ENCODE results near the gene CPNE5. TPM values are rescaled to one million over a fixed set of nuclear protein-coding genes. Genes with fewer than 3 reads are reported as not detected.
"Not testable (repeated sequence)": the region's sequence is repeated elsewhere in the genome, so short reads cannot be mapped to it uniquely, and the experiment has no call there.

Gene CPNE5
- polyA plus RNA-seq, 4 donors, result 2.0 to 10.8 (median 4.1) TPM

GRCh38 chr6:36820700-36821580 is 18.3 kb downstream of the CPNE5 start:
- 60 to 81% (median 76%) methylated on average over 11 to 12 of the region's 12 CpGs for WGBS, 3 donors
- Histone ChIP-seq H3K27ac (ENCODE audit: low read depth in 1 of 3, low read length in 2 of 3) (peak overlapping the region in 1 of 3 donors; percentile 12), H3K27me3 (ENCODE audit: control insufficient read depth in 3 of 3, insufficient read depth in 3 of 3, low read length in 3 of 3) (no peaks in the 10 kb centered on the region), H3K4me1 (ENCODE audit: control insufficient read depth in 3 of 3, insufficient read depth in 2 of 3, low read depth in 1 of 3, low read length in 2 of 3) (peaks cover 0 to 10% (median 0%) of the 10 kb centered on the region in 3 donors), H3K36me3 (ENCODE audit: control insufficient read depth in 3 of 3, insufficient read depth in 2 of 3, low read depth in 1 of 3, low read length in 3 of 3) (no peaks in the 10 kb centered on the region), H3K9me3 (ENCODE audit: control insufficient read depth in 2 of 2, insufficient read depth in 1 of 2, low read depth in 1 of 2, low read length in 1 of 2) (no peaks in the 10 kb centered on the region), H3K4me3 (ENCODE audit: low read depth in 1 of 3, low read length in 3 of 3) (no peak overlapping the region)
- FAIRE-seq (no peak), DNase-seq (peak in 1 of 2 donors; percentile 35)

GRCh38 chr6:36818756-36819155 is 20.5 kb downstream of the CPNE5 start:
- Histone ChIP-seq H3K36me3 (ENCODE audit: control insufficient read depth in 3 of 3, insufficient read depth in 2 of 3, low read depth in 1 of 3, low read length in 3 of 3) (no peaks in the 10 kb centered on the region), H3K4me1 (ENCODE audit: control insufficient read depth in 3 of 3, insufficient read depth in 2 of 3, low read depth in 1 of 3, low read length in 2 of 3) (peaks cover 0 to 10% (median 0%) of the 10 kb centered on the region in 3 donors), H3K4me3 (ENCODE audit: low read depth in 1 of 3, low read length in 3 of 3) (no peak overlapping the region), H3K27ac (ENCODE audit: low read depth in 1 of 3, low read length in 2 of 3) (no peak overlapping the region), H3K27me3 (ENCODE audit: control insufficient read depth in 3 of 3, insufficient read depth in 3 of 3, low read length in 3 of 3) (no peaks in the 10 kb centered on the region), H3K9me3 (ENCODE audit: control insufficient read depth in 2 of 2, insufficient read depth in 1 of 2, low read depth in 1 of 2, low read length in 1 of 2) (no peaks in the 10 kb centered on the region)
- DNase-seq (no peak), FAIRE-seq (no peak)
- 83 to 89% (median 84%) methylated on average over 4 of the region's 4 CpGs for WGBS, 3 donors

GRCh38 chr6:36817847-36818246 is 21.4 kb downstream of the CPNE5 start:
- DNase-seq (no peak), FAIRE-seq (no peak)
- no peak overlapping the region for H3K27ac ChIP-seq (ENCODE audit: low read depth in 1 of 3, low read length in 2 of 3)
- WGBS, 3 donors, result 81 to 91% (median 86%) methylated on average over 3 of the region's 3 CpGs
- no peaks in the 10 kb centered on the region for H3K27me3 ChIP-seq (ENCODE audit: control insufficient read depth in 3 of 3, insufficient read depth in 3 of 3, low read length in 3 of 3)
- H3K4me3 ChIP-seq (ENCODE audit: low read depth in 1 of 3, low read length in 3 of 3), result no peak overlapping the region
- peaks cover 0 to 10% (median 0%) of the 10 kb centered on the region in 3 donors for H3K4me1 ChIP-seq (ENCODE audit: control insufficient read depth in 3 of 3, insufficient read depth in 2 of 3, low read depth in 1 of 3, low read length in 2 of 3)
- no peaks in the 10 kb centered on the region for H3K36me3 ChIP-seq (ENCODE audit: control insufficient read depth in 3 of 3, insufficient read depth in 2 of 3, low read depth in 1 of 3, low read length in 3 of 3)
- no peaks in the 10 kb centered on the region for H3K9me3 ChIP-seq (ENCODE audit: control insufficient read depth in 2 of 2, insufficient read depth in 1 of 2, low read depth in 1 of 2, low read length in 1 of 2)

- no peak for FAIRE-seq
- no peak for DNase-seq
- 86 to 90% (median 89%) methylated on average over 9 of the region's 9 CpGs for WGBS, 3 donors
- no peak overlapping the region for H3K4me3 ChIP-seq (ENCODE audit: low read depth in 1 of 3, low read length in 3 of 3)
- H3K27me3 ChIP-seq (ENCODE audit: control insufficient read depth in 3 of 3, insufficient read depth in 3 of 3, low read length in 3 of 3), result no peaks in the 10 kb centered on the region
- no peak overlapping the region for H3K27ac ChIP-seq (ENCODE audit: low read depth in 1 of 3, low read length in 2 of 3)
- no peaks in the 10 kb centered on the region for H3K9me3 ChIP-seq (ENCODE audit: control insufficient read depth in 2 of 2, insufficient read depth in 1 of 2, low read depth in 1 of 2, low read length in 1 of 2)
- no peaks in the 10 kb centered on the region for H3K36me3 ChIP-seq (ENCODE audit: control insufficient read depth in 3 of 3, insufficient read depth in 2 of 3, low read depth in 1 of 3, low read length in 3 of 3)
- H3K4me1 ChIP-seq (ENCODE audit: control insufficient read depth in 3 of 3, insufficient read depth in 2 of 3, low read depth in 1 of 3, low read length in 2 of 3), result peaks cover 0 to 10% (median 0%) of the 10 kb centered on the region in 3 donors
Measured at GRCh38 chr6:36817176-36817817, 21.9 kb downstream of the CPNE5 start.

- Histone ChIP-seq H3K4me3 (ENCODE audit: low read depth in 1 of 3, low read length in 3 of 3) (no peak overlapping the region), H3K9me3 (ENCODE audit: control insufficient read depth in 2 of 2, insufficient read depth in 1 of 2, low read depth in 1 of 2, low read length in 1 of 2) (no peaks in the 10 kb centered on the region), H3K36me3 (ENCODE audit: control insufficient read depth in 3 of 3, insufficient read depth in 2 of 3, low read depth in 1 of 3, low read length in 3 of 3) (no peaks in the 10 kb centered on the region), H3K27ac (ENCODE audit: low read depth in 1 of 3, low read length in 2 of 3) (no peak overlapping the region), H3K27me3 (ENCODE audit: control insufficient read depth in 3 of 3, insufficient read depth in 3 of 3, low read length in 3 of 3) (no peaks in the 10 kb centered on the region), H3K4me1 (ENCODE audit: control insufficient read depth in 3 of 3, insufficient read depth in 2 of 3, low read depth in 1 of 3, low read length in 2 of 3) (peaks cover 0 to 7% (median 0%) of the 10 kb centered on the region in 3 donors)
- no peak for DNase-seq
- WGBS, 3 donors, result 78 to 89% (median 81%) methylated on average over 7 of the region's 7 CpGs
- FAIRE-seq, result no peak
Measured at GRCh38 chr6:36815962-36816735, 23.1 kb downstream of the CPNE5 start.

GRCh38 chr6:36814249-36814648 is 25.0 kb downstream of the CPNE5 start:
- Histone ChIP-seq H3K27me3 (ENCODE audit: control insufficient read depth in 3 of 3, insufficient read depth in 3 of 3, low read length in 3 of 3) (no peaks in the 10 kb centered on the region), H3K4me3 (ENCODE audit: low read depth in 1 of 3, low read length in 3 of 3) (no peak overlapping the region), H3K36me3 (ENCODE audit: control insufficient read depth in 3 of 3, insufficient read depth in 2 of 3, low read depth in 1 of 3, low read length in 3 of 3) (no peaks in the 10 kb centered on the region), H3K9me3 (ENCODE audit: control insufficient read depth in 2 of 2, insufficient read depth in 1 of 2, low read depth in 1 of 2, low read length in 1 of 2) (no peaks in the 10 kb centered on the region), H3K27ac (ENCODE audit: low read depth in 1 of 3, low read length in 2 of 3) (no peak overlapping the region), H3K4me1 (ENCODE audit: control insufficient read depth in 3 of 3, insufficient read depth in 2 of 3, low read depth in 1 of 3, low read length in 2 of 3) (no peaks in the 10 kb centered on the region)
- DNase-seq, result no peak
- no peak for FAIRE-seq
- 92 to 94% (median 92%) methylated on average over 7 of the region's 7 CpGs for WGBS, 3 donors

- 65 to 79% (median 71%) methylated on average over 3 of the region's 3 CpGs for WGBS, 3 donors
- Histone ChIP-seq H3K36me3 (ENCODE audit: control insufficient read depth in 3 of 3, insufficient read depth in 2 of 3, low read depth in 1 of 3, low read length in 3 of 3) (no peaks in the 10 kb centered on the region), H3K4me1 (ENCODE audit: control insufficient read depth in 3 of 3, insufficient read depth in 2 of 3, low read depth in 1 of 3, low read length in 2 of 3) (no peaks in the 10 kb centered on the region), H3K4me3 (ENCODE audit: low read depth in 1 of 3, low read length in 3 of 3) (no peak overlapping the region), H3K9me3 (ENCODE audit: control insufficient read depth in 2 of 2, insufficient read depth in 1 of 2, low read depth in 1 of 2, low read length in 1 of 2) (no peaks in the 10 kb centered on the region), H3K27me3 (ENCODE audit: control insufficient read depth in 3 of 3, insufficient read depth in 3 of 3, low read length in 3 of 3) (no peaks in the 10 kb centered on the region), H3K27ac (ENCODE audit: low read depth in 1 of 3, low read length in 2 of 3) (no peak overlapping the region)
- no peak for DNase-seq
- no peak for FAIRE-seq
Measured at GRCh38 chr6:36813526-36813925, 25.7 kb downstream of the CPNE5 start.

- not testable (repeated sequence) for H3K27ac ChIP-seq (ENCODE audit: low read depth in 1 of 3, low read length in 2 of 3); FAIRE-seq; DNase-seq; H3K4me3 ChIP-seq (ENCODE audit: low read depth in 1 of 3, low read length in 3 of 3); H3K9me3 ChIP-seq (ENCODE audit: control insufficient read depth in 2 of 2, insufficient read depth in 1 of 2, low read depth in 1 of 2, low read length in 1 of 2); H3K36me3 ChIP-seq (ENCODE audit: control insufficient read depth in 3 of 3, insufficient read depth in 2 of 3, low read depth in 1 of 3, low read length in 3 of 3); H3K27me3 ChIP-seq (ENCODE audit: control insufficient read depth in 3 of 3, insufficient read depth in 3 of 3, low read length in 3 of 3); H3K4me1 ChIP-seq (ENCODE audit: control insufficient read depth in 3 of 3, insufficient read depth in 2 of 3, low read depth in 1 of 3, low read length in 2 of 3)
- WGBS, 3 donors, result 88 to 92% (median 89%) methylated on average over 3 of the region's 3 CpGs
Measured at GRCh38 chr6:36813047-36813446, 26.2 kb downstream of the CPNE5 start.

Measured in small intestine (tissue), 7 donors.